H9 (cell line): ENCODE results near the gene PTPN22. TPM values are rescaled to one million over a fixed set of nuclear protein-coding genes. Genes with fewer than 3 reads are reported as not detected.

ENCODE experiments used
- DNase-seq: peaks from one replicate; pipeline ENCODE4 v3.0.0-alpha.2; 2017
- H2AFZ ChIP-seq: one replicate; pipeline ENCODE4 v1.6.1; 2013; ENCODE audit warnings: mild to moderate bottlenecking, low read length, control low read depth, moderate library complexity
- H2AK5ac ChIP-seq: 2 replicates; pipeline ENCODE4 v1.6.1; 2013; ENCODE audit warnings: low read length, control low read depth, mixed read lengths; ENCODE audit not compliant: insufficient read length
- H2BK120ac ChIP-seq: one replicate; pipeline ENCODE4 v1.6.1; 2013; ENCODE audit warnings: low read depth, mild to moderate bottlenecking, low read length, control low read depth, inconsistent platforms; ENCODE audit not compliant: poor library complexity, severe bottlenecking
- H2BK12ac ChIP-seq: 2 replicates; pipeline ENCODE4 v1.6.1; 2013; ENCODE audit warnings: low read length, control low read depth, mixed read lengths, low read depth; ENCODE audit not compliant: insufficient read length
- H2BK15ac ChIP-seq: 2 replicates; pipeline ENCODE4 v1.6.1; 2013; ENCODE audit warnings: low read depth, low read length, control low read depth
- H2BK20ac ChIP-seq: one replicate; pipeline ENCODE4 v1.6.1; 2013; ENCODE audit warnings: low read depth, mild to moderate bottlenecking, low read length, control low read depth, inconsistent platforms; ENCODE audit not compliant: poor library complexity, severe bottlenecking
- H2BK5ac ChIP-seq: 2 replicates; pipeline ENCODE4 v1.6.1; 2013; ENCODE audit warnings: low read length, control low read depth, mixed read lengths; ENCODE audit not compliant: insufficient read length
- H3K14ac ChIP-seq: 2 replicates; pipeline ENCODE4 v1.6.1; 2013; ENCODE audit warnings: low read length, control low read depth; ENCODE audit not compliant: insufficient read depth
- H3K18ac ChIP-seq: 2 replicates; pipeline ENCODE4 v1.6.1; 2013; ENCODE audit warnings: low read depth, mild to moderate bottlenecking, mixed read lengths, low read length, control low read depth; ENCODE audit not compliant: insufficient read length
- H3K23ac ChIP-seq: 2 replicates; pipeline ENCODE4 v1.6.1; 2013; ENCODE audit warnings: low read length, control low read depth, mixed read lengths, low read depth; ENCODE audit not compliant: insufficient read length
- H3K23me2 ChIP-seq: 2 replicates; pipeline ENCODE4 v1.6.1; 2013; ENCODE audit warnings: low read depth, mild to moderate bottlenecking, mixed read lengths, low read length, control low read depth; ENCODE audit not compliant: insufficient read length, poor library complexity, severe bottlenecking
- H3K27ac ChIP-seq: 2 replicates; pipeline ENCODE4 v1.5.1; 2013; ENCODE audit warnings: low read length, control low read depth, mixed read lengths, low read depth; ENCODE audit not compliant: insufficient read length
- H3K27me3 ChIP-seq: 2 replicates; pipeline ENCODE4 v1.6.1; 2013; ENCODE audit warnings: low read length, control low read depth, inconsistent platforms; ENCODE audit not compliant: insufficient read depth
- H3K4ac ChIP-seq: 2 replicates; pipeline ENCODE4 v1.6.1; 2013; ENCODE audit warnings: low read depth, mild to moderate bottlenecking, control low read depth, inconsistent platforms, low read length, moderate library complexity
- H3K4me1 ChIP-seq: 2 replicates; pipeline ENCODE4 v1.6.1; 2013; ENCODE audit warnings: low read length, control low read depth, inconsistent platforms; ENCODE audit not compliant: insufficient read depth
- H3K4me2 ChIP-seq: 2 replicates; pipeline ENCODE4 v1.6.1; 2013; ENCODE audit warnings: low read length, control low read depth, mixed read lengths; ENCODE audit not compliant: insufficient read length, insufficient read depth
- H3K56ac ChIP-seq: 2 replicates; pipeline ENCODE4 v1.6.1; 2013; ENCODE audit warnings: low read depth, mild to moderate bottlenecking, mixed read lengths, low read length, control low read depth; ENCODE audit not compliant: insufficient read length
- H3K79me1 ChIP-seq: 2 replicates; pipeline ENCODE4 v1.6.1; 2013; ENCODE audit warnings: low read depth, mild to moderate bottlenecking, moderate library complexity, low read length, control low read depth, inconsistent platforms; ENCODE audit not compliant: insufficient read depth, poor library complexity, severe bottlenecking
- H3K79me2 ChIP-seq: 2 replicates; pipeline ENCODE4 v1.6.1; 2013; ENCODE audit warnings: low read length, control low read depth, inconsistent platforms; ENCODE audit not compliant: insufficient read depth
- H3K9ac ChIP-seq: 2 replicates; pipeline ENCODE4 v1.6.1; 2013; ENCODE audit warnings: low read length, control low read depth, mixed read lengths; ENCODE audit not compliant: insufficient read length; ENCODE audit errors: extremely low read depth
- H3K9me3 ChIP-seq: one replicate; pipeline ENCODE4 v1.6.1; 2013; ENCODE audit warnings: low read depth, low read length, inconsistent platforms; ENCODE audit not compliant: control insufficient read depth
- H3T11ph ChIP-seq: one replicate; pipeline ENCODE4 v1.6.1; 2013; ENCODE audit warnings: mild to moderate bottlenecking, low read length, control low read depth, inconsistent platforms
- H4K20me1 ChIP-seq: one replicate; pipeline ENCODE4 v1.6.1; 2013; ENCODE audit not compliant: control insufficient read depth, insufficient read length, insufficient read depth
- H4K5ac ChIP-seq: 2 replicates; pipeline ENCODE4 v1.6.1; 2013; ENCODE audit warnings: low read depth, mild to moderate bottlenecking, mixed read lengths, low read length, control low read depth; ENCODE audit not compliant: insufficient read length
- H4K8ac ChIP-seq: replicated peaks from 2 replicates; pipeline ENCODE4 v1.6.1; 2013; ENCODE audit warnings: low read length, control low read depth, mixed read lengths, low read depth; ENCODE audit not compliant: insufficient read length
- H4K91ac ChIP-seq: 2 replicates; pipeline ENCODE4 v1.6.1; 2013; ENCODE audit warnings: low read depth, mild to moderate bottlenecking, moderate library complexity, mixed read lengths, low read length, control low read depth; ENCODE audit not compliant: insufficient read length
- H3K27ac Mint-ChIP-seq, 3 experiments: 2 replicates in 2 of 3; 3 replicates in 1 of 3; pipeline ENCODE4 v1.8.0; 2020 to 2021; ENCODE audit warnings: mixed read lengths in 3 of 3, mild to moderate bottlenecking in 1 of 3, moderate library complexity in 1 of 3
- H3K27me3 Mint-ChIP-seq: 2 replicates; pipeline ENCODE4 v1.8.0; 2021; ENCODE audit warnings: low read depth, mild to moderate bottlenecking, moderate library complexity, mixed read lengths
- H3K36me3 Mint-ChIP-seq, 3 experiments: 2 replicates in 2 of 3; 3 replicates in 1 of 3; pipeline ENCODE4 v1.8.0; 2020 to 2021; ENCODE audit warnings: low read depth in 3 of 3, mixed read lengths in 3 of 3; ENCODE audit not compliant: insufficient read depth in 1 of 3
- H3K4me1 Mint-ChIP-seq, 2 experiments: 2 replicates each; pipeline ENCODE4 v1.8.0; 2020; ENCODE audit warnings: mixed read lengths in 2 of 2
- H3K4me3 Mint-ChIP-seq, 2 experiments: 2 replicates in 1 of 2; 3 replicates in 1 of 2; pipeline ENCODE4 v1.8.0; 2020 to 2021; ENCODE audit warnings: mild to moderate bottlenecking in 2 of 2, mixed read lengths in 2 of 2, moderate library complexity in 1 of 2
- H3K9me3 Mint-ChIP-seq, 2 experiments: 2 replicates in 1 of 2; 3 replicates in 1 of 2; pipeline ENCODE4 v1.8.0; 2020; ENCODE audit warnings: mild to moderate bottlenecking in 2 of 2, mixed read lengths in 2 of 2, moderate library complexity in 1 of 2
- total RNA-seq: library from RNA; stranded (reverse); gene quantifications from 2 replicates; pipeline ENCODE4 v1.2.1, GENCODE V29; 2021
- TF ChIP-seq, protein P1 (sequence below): fragments of 200-600 bp; sonication (generic); conservative IDR thresholded peaks from 3 replicates; pipeline ENCODE4 v1.8.0; 2021; ENCODE audit warnings: antibody characterized with exemption, mild to moderate bottlenecking

PTPN22 gene
- total RNA-seq, 1 experiment from 2014 or later, result not detected

DNA sequence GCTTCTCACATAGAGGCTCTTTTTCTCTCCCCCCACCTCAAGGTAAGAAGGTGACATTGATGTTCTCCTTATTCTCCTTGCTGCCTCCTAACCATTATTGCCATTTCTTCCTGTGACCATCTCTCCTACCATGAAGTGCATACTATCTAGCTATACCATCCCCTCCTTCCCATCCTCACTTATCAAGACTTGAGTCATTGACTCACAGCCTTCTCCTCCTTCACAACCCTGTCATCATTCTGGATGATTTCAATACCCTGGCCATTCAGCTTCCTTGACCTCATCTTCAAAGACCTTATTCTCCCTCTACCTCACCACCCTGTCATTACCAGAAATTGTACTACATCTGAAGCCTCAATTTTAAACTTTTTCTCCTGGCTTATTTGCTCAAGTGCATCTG lies 46.7 kb upstream of the PTPN22 start:
- Mint-ChIP-seq H3K4me1 (peaks cover 3% of the 10 kb centered on the region in 2 experiments; a peak in 1 of 4 replicates), H3K36me3 (no peaks in the 10 kb centered on the region), H3K9me3 (no peaks in the 10 kb centered on the region), H3K27me3 (peaks cover 12% of the 10 kb centered on the region), H3K4me3 (no peak overlapping the region), H3K27ac (no peak overlapping the region)
- no peak overlapping the region for H2BK20ac ChIP-seq
- no peak overlapping the region for H4K91ac ChIP-seq
- no peak overlapping the region for H2BK5ac ChIP-seq
- H3K4me1 ChIP-seq, result no peaks in the 10 kb centered on the region
- H4K20me1 ChIP-seq, result no peaks in the 10 kb centered on the region
- H2BK120ac ChIP-seq, result no peak overlapping the region
- H3K9ac ChIP-seq, result no peak overlapping the region
- H3T11ph ChIP-seq, result no peak overlapping the region
- DNase-seq, result no peak
- no peak overlapping the region for H2AFZ ChIP-seq
- no peak overlapping the region for H2BK15ac ChIP-seq
- no peak overlapping the region for H3K18ac ChIP-seq
- no peak overlapping the region for H4K5ac ChIP-seq
- no peak overlapping the region for H2BK12ac ChIP-seq
- H3K23ac ChIP-seq, result no peak overlapping the region
- no peak overlapping the region for H4K8ac ChIP-seq
- no peaks in the 10 kb centered on the region for H3K79me2 ChIP-seq
- TF ChIP-seq, protein P1, sequence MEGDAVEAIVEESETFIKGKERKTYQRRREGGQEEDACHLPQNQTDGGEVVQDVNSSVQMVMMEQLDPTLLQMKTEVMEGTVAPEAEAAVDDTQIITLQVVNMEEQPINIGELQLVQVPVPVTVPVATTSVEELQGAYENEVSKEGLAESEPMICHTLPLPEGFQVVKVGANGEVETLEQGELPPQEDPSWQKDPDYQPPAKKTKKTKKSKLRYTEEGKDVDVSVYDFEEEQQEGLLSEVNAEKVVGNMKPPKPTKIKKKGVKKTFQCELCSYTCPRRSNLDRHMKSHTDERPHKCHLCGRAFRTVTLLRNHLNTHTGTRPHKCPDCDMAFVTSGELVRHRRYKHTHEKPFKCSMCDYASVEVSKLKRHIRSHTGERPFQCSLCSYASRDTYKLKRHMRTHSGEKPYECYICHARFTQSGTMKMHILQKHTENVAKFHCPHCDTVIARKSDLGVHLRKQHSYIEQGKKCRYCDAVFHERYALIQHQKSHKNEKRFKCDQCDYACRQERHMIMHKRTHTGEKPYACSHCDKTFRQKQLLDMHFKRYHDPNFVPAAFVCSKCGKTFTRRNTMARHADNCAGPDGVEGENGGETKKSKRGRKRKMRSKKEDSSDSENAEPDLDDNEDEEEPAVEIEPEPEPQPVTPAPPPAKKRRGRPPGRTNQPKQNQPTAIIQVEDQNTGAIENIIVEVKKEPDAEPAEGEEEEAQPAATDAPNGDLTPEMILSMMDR, result no peak
- H3K27me3 ChIP-seq, result no peaks in the 10 kb centered on the region
- H3K9me3 ChIP-seq, result no peaks in the 10 kb centered on the region
- H3K27ac ChIP-seq, result no peak overlapping the region
- no peak overlapping the region for H2AK5ac ChIP-seq
- no peak overlapping the region for H3K4me2 ChIP-seq
- no peak overlapping the region for H3K56ac ChIP-seq
- no peak overlapping the region for H3K4ac ChIP-seq
- H3K23me2 ChIP-seq, result no peaks in the 10 kb centered on the region
- H3K79me1 ChIP-seq, result no peaks in the 10 kb centered on the region
- H3K14ac ChIP-seq, result no peak overlapping the region
